Upper lobe of right lung (tissue), 1 donor: ENCODE measurements around the gene ZBTB40. TPM values are rescaled to one million over a fixed set of nuclear protein-coding genes. Genes with fewer than 3 reads are reported as not detected.

ENCODE experiments used
- ATAC-seq: fragments of 200-7000 bp; cut with Tn5 transposase; one replicate; pipeline ENCODE4 v1.9.1; 2020; ENCODE audit warnings: mild to moderate bottlenecking, moderate library complexity
- DNase-seq: peaks from one replicate; pipeline ENCODE4 v3.0.0-alpha.2; 2020
- H3K27ac ChIP-seq: fragments of 200-600 bp; one replicate; pipeline ENCODE4 v1.8.0; 2022
- H3K27me3 ChIP-seq: fragments of 200-600 bp; one replicate; pipeline ENCODE4 v1.8.0; 2022; ENCODE audit warnings: mild to moderate bottlenecking
- H3K36me3 ChIP-seq: fragments of 200-600 bp; one replicate; pipeline ENCODE4 v1.8.0; 2022
- H3K4me1 ChIP-seq: fragments of 200-600 bp; one replicate; pipeline ENCODE4 v1.8.0; 2022
- H3K4me3 ChIP-seq: fragments of 200-600 bp; one replicate; pipeline ENCODE4 v1.8.0; 2022; ENCODE audit warnings: mild to moderate bottlenecking
- H3K9me3 ChIP-seq: fragments of 200-600 bp; one replicate; pipeline ENCODE4 v1.8.0; 2022
- CTCF ChIP-seq: fragments of 200-600 bp; IDR thresholded peaks from one replicate; pipeline ENCODE4 v1.8.0; 2022; ENCODE audit warnings: antibody characterized with exemption
- intact Hi-C: fragments of 100-400 bp; cut with DNase I; formaldehyde crosslinking; loops from one replicate; pipeline ENCODE4 v1.11.0; 2022
- total RNA-seq: library from RNA; stranded (reverse); fragmentation: NEBNext Ultra II Directional; extraction: Animal tissue kit (Norgen Biotek cat#: 25700); gene quantifications from one replicate; pipeline ENCODE4 v1.2.1, GENCODE V29; 2021
- donor health status: DM: no; HTN: yes; CAD: no; lungs with severe emphysema.

Gene ZBTB40
- total RNA-seq, 1 donor from 2014 or later = 24.9 TPM

DNA sequence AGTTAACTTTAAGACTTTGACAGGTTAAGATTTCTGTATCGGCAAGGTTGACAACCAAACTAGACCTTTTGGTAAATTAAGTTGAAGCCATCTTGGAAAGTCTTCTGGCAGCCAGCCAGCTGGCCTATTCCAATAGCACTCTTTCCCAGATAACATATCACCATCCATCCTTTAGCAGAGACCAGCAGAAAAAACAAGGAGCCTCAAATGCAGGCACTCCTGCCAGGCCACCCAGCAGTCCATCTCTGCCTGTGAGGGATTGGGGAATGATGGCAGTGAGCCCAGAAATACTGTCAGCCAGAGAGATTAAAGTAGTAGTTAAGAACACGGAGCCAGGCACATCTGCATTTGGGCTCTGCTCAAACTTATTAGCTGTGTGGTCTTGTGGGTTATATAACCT is 19.4 kb downstream of the ZBTB40 start:
- Histone ChIP-seq H3K9me3 (no peaks in the 10 kb centered on the region), H3K4me1 (peaks cover 27% of the 10 kb centered on the region), H3K36me3 (no peaks in the 10 kb centered on the region), H3K4me3 (no peak overlapping the region), H3K27me3 (no peaks in the 10 kb centered on the region), H3K27ac (no peak overlapping the region)
- no peak for DNase-seq
- no peak for TF ChIP-seq CTCF
- intact Hi-C loops = no loop called here
- ATAC-seq = peak; percentile 17

- intact Hi-C loops = no loop called here
- peaks cover 27% of the 10 kb centered on the region for H3K4me1 ChIP-seq
- no peak overlapping the region for H3K4me3 ChIP-seq
- no peak for DNase-seq
- H3K27ac ChIP-seq = no peak overlapping the region
- no peaks in the 10 kb centered on the region for H3K9me3 ChIP-seq
- H3K27me3 ChIP-seq = no peaks in the 10 kb centered on the region
- ATAC-seq = peak; percentile 10
- no peaks in the 10 kb centered on the region for H3K36me3 ChIP-seq
- TF ChIP-seq CTCF = no peak
These were observed 20.0 kb downstream of the ZBTB40 start for GRCh38 chr1:22471610-22472009.

DNA sequence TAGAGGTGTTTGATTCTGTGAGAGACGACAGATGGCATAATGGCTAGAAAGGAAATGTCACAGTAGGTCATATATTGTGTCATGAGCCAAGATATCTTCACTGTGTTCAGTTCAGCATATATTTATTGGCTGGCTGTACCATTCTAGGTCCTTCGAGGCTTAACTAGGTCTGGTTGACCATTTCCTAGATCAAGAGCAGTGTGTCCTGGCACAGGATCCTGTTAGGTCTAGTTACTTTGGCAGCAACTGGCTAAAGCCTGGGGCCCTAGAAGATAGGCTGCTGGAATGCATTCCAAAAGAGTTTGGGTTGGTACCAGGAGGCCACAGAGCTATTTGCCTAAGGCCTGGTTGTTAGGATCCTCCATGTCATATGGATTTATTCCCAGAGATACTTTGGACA is 20.9 kb downstream of the ZBTB40 start:
- no peak for TF ChIP-seq CTCF
- intact Hi-C loops = no loop called here
- no peaks in the 10 kb centered on the region for H3K27me3 ChIP-seq
- DNase-seq (no peak), ATAC-seq (peak; percentile 47)
- no peaks in the 10 kb centered on the region for H3K9me3 ChIP-seq
- no peak overlapping the region for H3K27ac ChIP-seq
- no peaks in the 10 kb centered on the region for H3K36me3 ChIP-seq
- H3K4me1 ChIP-seq = peaks cover 27% of the 10 kb centered on the region
- H3K4me3 ChIP-seq = no peak overlapping the region

- intact Hi-C loops = no loop called here
- Histone ChIP-seq H3K4me3 (no peak overlapping the region), H3K36me3 (no peaks in the 10 kb centered on the region), H3K9me3 (no peaks in the 10 kb centered on the region), H3K27ac (no peak overlapping the region), H3K4me1 (peaks cover 27% of the 10 kb centered on the region), H3K27me3 (no peaks in the 10 kb centered on the region)
- TF ChIP-seq CTCF = no peak
- no peak for ATAC-seq
- DNase-seq = no peak
These were observed 22.3 kb downstream of the ZBTB40 start for GRCh38 chr1:22473952-22474351.

DNA sequence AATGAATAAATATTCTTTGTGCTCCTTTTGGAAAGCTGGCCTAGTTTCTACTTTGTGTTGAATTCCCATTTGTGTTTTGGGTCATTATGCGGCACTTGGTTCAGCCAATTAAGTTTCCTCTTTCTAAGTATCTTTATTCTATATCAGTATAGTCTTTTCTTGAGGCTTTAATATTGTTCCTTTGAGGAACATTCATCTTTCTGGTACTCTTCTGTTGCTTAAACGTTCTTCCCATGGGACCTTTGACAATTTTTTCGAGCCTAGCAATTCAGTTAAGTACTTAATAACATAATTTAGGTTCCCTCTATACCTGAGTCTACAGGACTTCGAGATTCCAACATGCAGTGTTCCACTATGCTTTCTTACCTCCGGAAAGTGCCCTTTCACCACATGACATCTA is 24.9 kb downstream of the ZBTB40 start:
- no peak overlapping the region for H3K27ac ChIP-seq
- no peaks in the 10 kb centered on the region for H3K9me3 ChIP-seq
- ATAC-seq (no peak), DNase-seq (no peak)
- no peaks in the 10 kb centered on the region for H3K27me3 ChIP-seq
- no peak for TF ChIP-seq CTCF
- H3K4me1 ChIP-seq = peaks cover 7% of the 10 kb centered on the region
- H3K36me3 ChIP-seq = no peaks in the 10 kb centered on the region
- intact Hi-C loops = no loop called here
- no peak overlapping the region for H3K4me3 ChIP-seq

GRCh38 chr1:22483121-22483520 is 31.5 kb downstream of the ZBTB40 start:
- no peak overlapping the region for H3K27ac ChIP-seq
- TF ChIP-seq CTCF = no peak
- no peaks in the 10 kb centered on the region for H3K27me3 ChIP-seq
- H3K36me3 ChIP-seq = no peaks in the 10 kb centered on the region
- intact Hi-C loops = no loop called here
- no peak overlapping the region for H3K4me3 ChIP-seq
- no peaks in the 10 kb centered on the region for H3K9me3 ChIP-seq
- no peak for DNase-seq
- no peak for ATAC-seq
- H3K4me1 ChIP-seq = no peaks in the 10 kb centered on the region
